Spleen (tissue), 11 donors: ENCODE data around the gene LONRF2. TPM values are rescaled to one million over a fixed set of nuclear protein-coding genes. Genes with fewer than 3 reads are reported as not detected.
"Not testable (repeated sequence)": the region's sequence is repeated elsewhere in the genome, so short reads cannot be mapped to it uniquely, and the experiment has no call there.

Source experiments
- DNase-seq: peaks from one replicate; pipeline ENCODE4 v3.0.0-alpha.2; 2020
- H3K27ac ChIP-seq, 8 donors: fragments of 200-600 bp; sonication (generic) in 7 of 8; 1 replicate in 4 of 8; 2 replicates in 4 of 8; pipeline versions ENCODE4 v1.5.0 to v1.8.0; 2016 to 2021; ENCODE audit warnings: inconsistent platforms in 4 of 8, mild to moderate bottlenecking in 4 of 8, moderate library complexity in 1 of 8
- H3K27me3 ChIP-seq, 7 donors: fragments of 200-600 bp; sonication (generic) in 6 of 7; replicated peaks in 1 of 7; 1 replicate in 4 of 7; 2 replicates in 3 of 7; pipeline versions ENCODE4 v1.5.0 to v1.8.0; 2016 to 2021; ENCODE audit warnings: inconsistent platforms in 3 of 7, mild to moderate bottlenecking in 1 of 7
- H3K36me3 ChIP-seq, 6 donors: fragments of 200-600 bp; sonication (generic) in 5 of 6; 1 replicate in 4 of 6; 2 replicates in 2 of 6; pipeline versions ENCODE4 v1.5.0 to v1.8.0; 2016 to 2021; ENCODE audit warnings: inconsistent platforms in 2 of 6
- H3K4me1 ChIP-seq, 6 donors: fragments of 200-600 bp; sonication (generic) in 5 of 6; 1 replicate in 3 of 6; 2 replicates in 3 of 6; pipeline versions ENCODE4 v1.5.0 to v1.8.0; 2016 to 2021; ENCODE audit warnings: inconsistent platforms in 3 of 6
- H3K4me3 ChIP-seq, 8 donors: fragments of 200-600 bp; sonication (generic) in 7 of 8; 1 replicate in 4 of 8; 2 replicates in 4 of 8; pipeline versions ENCODE4 v1.5.0 to v1.8.0; 2016 to 2021; ENCODE audit warnings: inconsistent platforms in 4 of 8, mild to moderate bottlenecking in 4 of 8, moderate library complexity in 2 of 8
- H3K9me3 ChIP-seq, 8 donors: fragments of 200-600 bp; sonication (generic) in 7 of 8; 1 replicate in 4 of 8; 2 replicates in 4 of 8; pipeline versions ENCODE4 v1.5.0 to v1.8.0; 2016 to 2021; ENCODE audit warnings: inconsistent platforms in 4 of 8
- CTCF ChIP-seq, 11 experiments: fragments of 200-600 bp in 7 of 11; fragments of 450-650 bp in 4 of 11; sonication (generic) in 4 of 11; IDR thresholded peaks in 8 of 11; conservative IDR thresholded peaks in 3 of 11; 1 replicate in 7 of 11; 2 replicates in 4 of 11; pipeline versions ENCODE4 v1.4.0 to v1.8.0; 2016 to 2021; ENCODE audit warnings: antibody characterized with exemption in 11 of 11, inconsistent platforms in 4 of 11, mild to moderate bottlenecking in 1 of 11
- POLR2A ChIP-seq, 3 donors: fragments of 450-650 bp; IDR thresholded peaks; one replicate each; pipeline ENCODE4 v1.5.1; 2017; ENCODE audit warnings: antibody characterized with exemption in 3 of 3, mild to moderate bottlenecking in 1 of 3
- POLR2AphosphoS5 ChIP-seq, 3 donors: sonication (generic); formaldehyde crosslinking; IDR thresholded peaks; one replicate each; pipeline ENCODE4 v1.5.1; 2017; ENCODE audit warnings: antibody characterized with exemption in 3 of 3
- WGBS, 5 donors: extraction: QIAGEN DNeasy Blood & Tissue Kit in 3 of 5; methylation state at CpG; one replicate each; pipeline versions ENCODE4 v1.1.5 to v1.1.7; 2013 to 2018; 5-methylcytosine and 5-hydroxymethylcytosine counted together
- intact Hi-C: fragments of 100-400 bp; cut with DNase I; formaldehyde crosslinking; loops from one replicate; pipeline ENCODE4 v1.15.0; 2023; ENCODE audit warnings: low total_unique reads
- polyA plus RNA-seq, 3 donors: library from polyadenylated mRNA; stranded (reverse); fragments of 200-250 nt; gene quantifications; one replicate each; pipeline ENCODE4 v1.2.1, GENCODE V29; 2013
- total RNA-seq, 7 donors: library from RNA; depleted of rRNA in 3 of 7; stranded (reverse); fragments of >200 nt in 3 of 7; fragmentation: NEBNext Ultra II Directional in 4 of 7; extraction: Animal tissue kit (Norgen Biotek cat#: 25700) in 4 of 7; gene quantifications; one replicate each; pipeline versions ENCODE4 v1.1.0 to v1.2.1, GENCODE V29; 2016 to 2021
- donor health status: healthy with polysubstance abuse.
- donor health status: DM: no; HTN: no; CAD: no; lungs with moderate emphysema.
- donor health status: DM: no; HTN: no; CAD: no.
- donor health status: Bipolar disorder and iron deficiency.
- donor health status: healthy.
- donor health status: DM: no; HTN: no; CAD: no.
- donor health status: DM: yes; HTN: yes; CAD: no.

Gene LONRF2
- total and polyA plus RNA-seq, 10 donors, result 0.11 to 4.9 (median 1.9) TPM

GRCh38 chr2:100344433-100344832 lies 22.1 kb upstream of the LONRF2 start:
- no peak overlapping the region for H3K4me3 ChIP-seq
- H3K27me3 ChIP-seq, result peaks cover 0 to 25% (median 0%) of the 10 kb centered on the region in 7 donors
- TF ChIP-seq CTCF (IDR thresholded peaks at IDR 0.05 in 8 of 11, conservative IDR thresholded peaks at IDR 0.05 in 3 of 11), result no peak
- no peak for TF ChIP-seq POLR2A (IDR thresholded peaks at IDR 0.05)
- TF ChIP-seq POLR2AphosphoS5 (IDR thresholded peaks at IDR 0.05), result no peak
- H3K4me1 ChIP-seq, result no peaks in the 10 kb centered on the region
- H3K9me3 ChIP-seq, result peaks cover 0 to 34% (median 0%) of the 10 kb centered on the region in 8 donors
- no peak overlapping the region for H3K27ac ChIP-seq
- WGBS, 5 donors, result 77 to 91% (median 79%) methylated on average over 4 of the region's 4 CpGs
- no peak for DNase-seq
- intact Hi-C loops, result no loop called here
- H3K36me3 ChIP-seq, result no peaks in the 10 kb centered on the region

GRCh38 chr2:100342466-100342865 lies 20.2 kb upstream of the LONRF2 start:
- DNase-seq, H3K4me1 ChIP-seq, H3K36me3 ChIP-seq, intact Hi-C loops, H3K27ac ChIP-seq, H3K4me3 ChIP-seq: not testable (repeated sequence)
- 87 to 94% (median 92%) methylated on average over 2 of the region's 2 CpGs for WGBS, 5 donors
- H3K27me3 ChIP-seq, result peaks cover 0 to 25% (median 0%) of the 10 kb centered on the region in 7 donors
- peaks cover 0 to 34% (median 0%) of the 10 kb centered on the region in 8 donors for H3K9me3 ChIP-seq

DNA sequence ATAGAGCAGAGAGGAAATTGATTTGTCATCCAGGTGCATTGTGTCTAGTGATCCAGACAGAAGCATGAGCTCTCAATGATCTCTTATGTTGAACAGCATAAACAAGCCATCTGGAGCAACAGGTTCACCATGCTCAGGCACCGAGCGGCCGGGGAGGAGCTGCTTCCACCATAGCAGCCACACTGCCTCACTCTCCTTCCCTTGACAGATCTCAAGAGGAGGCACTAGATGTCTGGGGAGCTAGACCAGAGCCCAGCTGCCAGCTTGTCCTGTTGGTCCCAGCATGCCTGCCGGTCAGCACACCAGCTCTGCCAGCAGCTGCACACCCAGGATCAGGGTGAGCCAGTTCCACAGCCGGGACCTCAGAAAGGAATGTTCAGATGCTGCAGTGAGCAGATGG lies 17.5 kb upstream of the LONRF2 start:
- Histone ChIP-seq H3K9me3 (peaks cover 0 to 27% (median 0%) of the 10 kb centered on the region in 8 donors), H3K36me3 (no peaks in the 10 kb centered on the region), H3K4me1 (no peaks in the 10 kb centered on the region), H3K4me3 (no peak overlapping the region), H3K27ac (no peak overlapping the region), H3K27me3 (peaks cover 0 to 25% (median 0%) of the 10 kb centered on the region in 7 donors)
- WGBS, 5 donors, result 73 to 88% (median 85%) methylated on average over 5 of the region's 5 CpGs
- TF ChIP-seq POLR2AphosphoS5 (IDR thresholded peaks at IDR 0.05), result no peak
- no peak for TF ChIP-seq CTCF (IDR thresholded peaks at IDR 0.05 in 8 of 11, conservative IDR thresholded peaks at IDR 0.05 in 3 of 11)
- TF ChIP-seq POLR2A (IDR thresholded peaks at IDR 0.05), result no peak
- intact Hi-C loops, result no loop called here
- no peak for DNase-seq

DNA sequence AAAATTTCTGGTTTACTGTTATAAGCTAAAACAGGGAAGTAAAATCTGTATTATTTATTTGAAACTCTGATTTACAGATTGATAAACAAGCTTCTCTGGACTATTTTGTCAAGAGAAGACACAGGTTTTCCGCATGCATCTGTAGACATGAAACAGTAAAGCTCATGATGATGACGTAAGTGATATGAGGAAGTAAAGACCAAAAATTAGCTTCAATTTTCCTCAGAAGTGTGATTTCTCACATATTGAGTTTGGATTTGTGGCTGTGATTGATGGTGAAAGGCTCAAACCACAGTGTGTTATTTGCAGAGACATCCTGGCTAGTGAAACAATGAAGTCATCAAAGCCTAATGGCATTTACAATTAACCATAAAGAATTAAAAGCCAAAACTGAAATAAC lies 12.6 kb upstream of the LONRF2 start:
- Histone ChIP-seq H3K27ac (no peak overlapping the region), H3K4me1 (no peaks in the 10 kb centered on the region), H3K36me3 (no peaks in the 10 kb centered on the region), H3K27me3 (peaks cover 0 to 30% (median 0%) of the 10 kb centered on the region in 7 donors), H3K9me3 (no peaks in the 10 kb centered on the region), H3K4me3 (no peak overlapping the region)
- WGBS, 5 donors, result 64 to 87% (median 73%) methylated on average over 2 of the region's 2 CpGs
- intact Hi-C loops, result no loop called here
- TF ChIP-seq CTCF (IDR thresholded peaks at IDR 0.05 in 8 of 11, conservative IDR thresholded peaks at IDR 0.05 in 3 of 11) (no peak), POLR2AphosphoS5 (IDR thresholded peaks at IDR 0.05) (no peak), POLR2A (IDR thresholded peaks at IDR 0.05) (no peak)
- DNase-seq, result no peak

- peaks cover 0 to 1% (median under 1%) of the 10 kb centered on the region in 6 donors for H3K4me1 ChIP-seq
- no peaks in the 10 kb centered on the region for H3K9me3 ChIP-seq
- 86 to 93% (median 88%) methylated on average over 4 of the region's 4 CpGs for WGBS, 5 donors
- H3K4me3 ChIP-seq, result no peak overlapping the region
- no peaks in the 10 kb centered on the region for H3K36me3 ChIP-seq
- no peak overlapping the region for H3K27ac ChIP-seq
- DNase-seq, result no peak
- TF ChIP-seq POLR2AphosphoS5 (IDR thresholded peaks at IDR 0.05) (no peak), POLR2A (IDR thresholded peaks at IDR 0.05) (no peak), CTCF (IDR thresholded peaks at IDR 0.05 in 8 of 11, conservative IDR thresholded peaks at IDR 0.05 in 3 of 11) (no peak)
- intact Hi-C loops, result no loop called here
- H3K27me3 ChIP-seq, result peaks cover 0 to 52% (median 11%) of the 10 kb centered on the region in 7 donors
Measured at GRCh38 chr2:100327742-100328141, 5.4 kb upstream of the LONRF2 start.
